ENCODE data around the gene MYH11. TPM values are rescaled to one million over a fixed set of nuclear protein-coding genes. Genes with fewer than 3 reads are reported as not detected.
A peak's percentile ranks its signal among the peaks of the same experiment; 100 is the strongest.

MYH11 gene
- total RNA-seq, 1 experiment from 2014 or later = not detected

DNA sequence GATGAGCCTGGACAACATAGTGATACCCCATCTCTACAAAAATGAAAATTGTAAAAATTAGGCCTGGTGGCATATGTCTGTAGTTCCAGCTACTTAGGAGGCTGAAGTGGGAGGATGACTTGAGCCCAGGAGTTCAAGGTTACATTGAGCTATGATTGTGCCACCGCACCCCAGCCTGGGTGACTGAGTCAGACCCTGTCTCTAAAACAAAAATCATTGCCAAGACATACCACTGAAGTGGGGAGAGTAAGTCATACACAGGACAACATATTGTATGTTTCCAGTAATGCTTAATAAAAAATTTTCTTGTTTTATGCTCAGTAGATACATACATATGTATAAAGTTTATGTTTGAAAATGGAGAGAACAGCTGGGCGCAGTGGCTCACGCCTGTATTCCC lies 167.5 kb downstream of the MYH11 start:
- DNase-seq = no peak
- Mint-ChIP-seq H3K27me3 (ENCODE audit: insufficient read depth, unreplicated experiment) (no peaks in the 10 kb centered on the region), H3K9me3 (ENCODE audit: unreplicated experiment) (no peaks in the 10 kb centered on the region), H3K4me1 (ENCODE audit: low read depth, unreplicated experiment) (no peaks in the 10 kb centered on the region), H3K27ac (ENCODE audit: unreplicated experiment) (no peak overlapping the region), H3K36me3 (ENCODE audit: insufficient read depth, unreplicated experiment) (peaks cover 54% of the 10 kb centered on the region), H3K4me3 (ENCODE audit: unreplicated experiment) (no peak overlapping the region)
- H3K27me3 ChIP-seq (replicated peaks; ENCODE audit: control insufficient read depth, insufficient read depth, low read length) = no peaks in the 10 kb centered on the region
- ChIA-PET POLR2A (no interaction called here), CTCF (no interaction called here)
- BruUV-seq (replicated peaks) = no TSS peak
- no peak overlapping the region for H3K4me3 ChIP-seq (ENCODE audit: low read depth, low read length)
- no peaks in the 10 kb centered on the region for H3K9me3 ChIP-seq
- no peaks in the 10 kb centered on the region for H3K36me3 ChIP-seq (ENCODE audit: control insufficient read depth, insufficient read depth, low read length)
- TF ChIP-seq, protein P1, sequence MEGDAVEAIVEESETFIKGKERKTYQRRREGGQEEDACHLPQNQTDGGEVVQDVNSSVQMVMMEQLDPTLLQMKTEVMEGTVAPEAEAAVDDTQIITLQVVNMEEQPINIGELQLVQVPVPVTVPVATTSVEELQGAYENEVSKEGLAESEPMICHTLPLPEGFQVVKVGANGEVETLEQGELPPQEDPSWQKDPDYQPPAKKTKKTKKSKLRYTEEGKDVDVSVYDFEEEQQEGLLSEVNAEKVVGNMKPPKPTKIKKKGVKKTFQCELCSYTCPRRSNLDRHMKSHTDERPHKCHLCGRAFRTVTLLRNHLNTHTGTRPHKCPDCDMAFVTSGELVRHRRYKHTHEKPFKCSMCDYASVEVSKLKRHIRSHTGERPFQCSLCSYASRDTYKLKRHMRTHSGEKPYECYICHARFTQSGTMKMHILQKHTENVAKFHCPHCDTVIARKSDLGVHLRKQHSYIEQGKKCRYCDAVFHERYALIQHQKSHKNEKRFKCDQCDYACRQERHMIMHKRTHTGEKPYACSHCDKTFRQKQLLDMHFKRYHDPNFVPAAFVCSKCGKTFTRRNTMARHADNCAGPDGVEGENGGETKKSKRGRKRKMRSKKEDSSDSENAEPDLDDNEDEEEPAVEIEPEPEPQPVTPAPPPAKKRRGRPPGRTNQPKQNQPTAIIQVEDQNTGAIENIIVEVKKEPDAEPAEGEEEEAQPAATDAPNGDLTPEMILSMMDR (IDR thresholded peaks at IDR 0.05; ENCODE audit: insufficient read depth in 1 of 2, low read depth in 1 of 2, low read length in 1 of 2, severe bottlenecking in 1 of 2, unreplicated experiment in 1 of 2) = no peak
- H3K4me1 ChIP-seq = no peaks in the 10 kb centered on the region
- intact Hi-C loops (cut with micrococcal nuclease; ENCODE audit: unreplicated experiment) = no loop called here

DNA sequence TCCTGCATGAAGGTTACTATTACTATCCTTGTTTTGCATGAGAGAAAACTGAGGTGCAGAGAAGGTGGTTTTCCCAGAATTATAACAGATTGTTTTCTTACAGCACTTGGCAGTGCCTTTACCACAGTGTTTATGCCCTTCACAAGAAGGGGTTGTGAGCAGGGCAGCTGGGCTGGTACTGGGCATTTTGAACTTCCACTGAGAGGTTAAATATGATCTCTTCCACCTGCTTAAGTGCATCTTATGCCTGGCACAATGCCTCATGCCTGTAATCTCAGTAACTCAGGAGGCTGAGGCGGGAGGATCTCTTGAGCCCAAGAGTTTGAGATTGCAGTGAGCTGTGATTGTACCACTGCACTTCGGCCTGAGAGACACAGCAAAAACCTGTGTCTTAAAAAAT lies 170.5 kb downstream of the MYH11 start:
- DNase-seq = no peak
- Mint-ChIP-seq H3K36me3 (ENCODE audit: insufficient read depth, unreplicated experiment) (peaks cover 39% of the 10 kb centered on the region), H3K27ac (ENCODE audit: unreplicated experiment) (no peak overlapping the region), H3K4me3 (ENCODE audit: unreplicated experiment) (no peak overlapping the region), H3K4me1 (ENCODE audit: low read depth, unreplicated experiment) (no peaks in the 10 kb centered on the region), H3K9me3 (ENCODE audit: unreplicated experiment) (no peaks in the 10 kb centered on the region), H3K27me3 (ENCODE audit: insufficient read depth, unreplicated experiment) (no peaks in the 10 kb centered on the region)
- Histone ChIP-seq H3K4me1 (no peaks in the 10 kb centered on the region), H3K27me3 (replicated peaks; ENCODE audit: control insufficient read depth, insufficient read depth, low read length) (no peaks in the 10 kb centered on the region), H3K9me3 (no peaks in the 10 kb centered on the region), H3K36me3 (ENCODE audit: control insufficient read depth, insufficient read depth, low read length) (no peaks in the 10 kb centered on the region), H3K4me3 (ENCODE audit: low read depth, low read length) (no peak overlapping the region)
- POLR2A ChIA-PET = no interaction called here
- TF ChIP-seq, protein P1 (IDR thresholded peaks at IDR 0.05; ENCODE audit: insufficient read depth in 1 of 2, low read depth in 1 of 2, low read length in 1 of 2, severe bottlenecking in 1 of 2, unreplicated experiment in 1 of 2) = no peak
- BruUV-seq (replicated peaks) = no TSS peak
- intact Hi-C loops (cut with micrococcal nuclease; ENCODE audit: unreplicated experiment) = no loop called here
- CTCF ChIA-PET = no interaction called here

DNA sequence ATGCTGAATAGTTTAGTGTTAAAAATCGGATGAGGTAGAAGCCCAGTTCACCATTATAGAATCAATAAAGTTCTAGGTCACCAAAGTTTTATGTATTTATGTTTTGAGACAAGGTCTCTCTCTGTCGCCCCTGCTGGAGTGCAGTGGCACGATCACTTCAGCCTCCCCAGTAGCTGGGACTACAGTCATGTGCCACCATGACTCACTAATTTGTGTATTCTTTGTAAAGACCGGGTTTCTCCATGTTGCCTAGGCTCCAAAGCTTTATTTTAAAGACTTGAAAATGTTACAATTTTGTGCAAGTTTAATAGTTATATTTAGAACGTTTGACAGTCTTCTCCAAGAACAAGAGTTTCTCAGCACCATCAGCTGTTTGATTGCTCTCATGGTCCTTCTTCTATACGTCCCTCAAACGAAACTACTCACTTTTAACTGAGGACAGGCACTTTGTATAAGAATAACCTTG lies 174.7 kb downstream of the MYH11 start:
- no peaks in the 10 kb centered on the region for H3K27me3 Mint-ChIP-seq (ENCODE audit: insufficient read depth, unreplicated experiment)
- no peaks in the 10 kb centered on the region for H3K4me1 Mint-ChIP-seq (ENCODE audit: low read depth, unreplicated experiment)
- H3K9me3 Mint-ChIP-seq (ENCODE audit: unreplicated experiment) = no peaks in the 10 kb centered on the region
- CTCF ChIA-PET = interaction anchor here (1.0 to 1.1 kb wide), 3 partner anchors 10 to 40 kb away, joined by 3 to 15 read pairs (median 4); partner anchors contain the start of genes MARF1 and NDE1
- TF ChIP-seq, protein P1 (IDR thresholded peaks at IDR 0.05; ENCODE audit: insufficient read depth in 1 of 2, low read depth in 1 of 2, low read length in 1 of 2, severe bottlenecking in 1 of 2, unreplicated experiment in 1 of 2) = peak; percentile 33 to 50
- POLR2A ChIA-PET = no interaction called here
- Histone ChIP-seq H3K27me3 (replicated peaks; ENCODE audit: control insufficient read depth, insufficient read depth, low read length) (no peaks in the 10 kb centered on the region), H3K36me3 (ENCODE audit: control insufficient read depth, insufficient read depth, low read length) (no peaks in the 10 kb centered on the region; the same call in 1 of the 2 replicates), H3K4me3 (ENCODE audit: low read depth, low read length) (no peak overlapping the region), H3K4me1 (no peaks in the 10 kb centered on the region), H3K9me3 (no peaks in the 10 kb centered on the region)
- peak; percentile 45 to 55 for DNase-seq
- BruUV-seq (replicated peaks) = no TSS peak
- H3K27ac Mint-ChIP-seq (ENCODE audit: unreplicated experiment) = no peak overlapping the region
- intact Hi-C loops (cut with micrococcal nuclease; ENCODE audit: unreplicated experiment) = no loop called here
- H3K4me3 Mint-ChIP-seq (ENCODE audit: unreplicated experiment) = no peak overlapping the region
- H3K36me3 Mint-ChIP-seq (ENCODE audit: insufficient read depth, unreplicated experiment) = peaks cover 47% of the 10 kb centered on the region

All from Caco-2 (cell line).